Measurements from ENCODE around the gene SAV1. TPM values are rescaled to one million over a fixed set of nuclear protein-coding genes. Genes with fewer than 3 reads are reported as not detected.

SAV1 gene
- polyA plus RNA-seq, 2 of the 4 experiments (the other 2 are of a cell fraction) = 20.3 TPM

GRCh38 chr14:50605766-50606165, 62.3 kb downstream of the SAV1 start:
- POLR2A ChIA-PET = interaction anchor here (1.2 kb wide), 1 partner anchor 62 kb away, joined by 3 read pairs; the partner anchor contains the start of gene SAV1

GRCh38 chr14:50603565-50603964, 64.5 kb downstream of the SAV1 start:
- no peak for ATAC-seq
- no peak overlapping the region for H3K4me3 ChIP-seq
- no peak overlapping the region for H3K27ac ChIP-seq
- peak in 1 of 2 experiments; percentile 6 for DNase-seq (ENCODE audit: low read depth in 1 of 2, low spot score in 1 of 2)
- TF ChIP-seq MAFK (IDR thresholded peaks at IDR 0.05; ENCODE audit: partially characterized antibody) = peak; percentile 14
- no peak for TF ChIP-seq CTCF (IDR thresholded peaks at IDR 0.05)
- no peak for TF ChIP-seq RCOR1 (IDR thresholded peaks at IDR 0.05; ENCODE audit: low read depth, low read length)
- no peak for TF ChIP-seq FOXS1 (CRISPR knock-in tag; IDR thresholded peaks at IDR 0.05)
- TF ChIP-seq TFCP2L1 (CRISPR knock-in tag; IDR thresholded peaks at IDR 0.05) = no peak
- H3K4me1 ChIP-seq = peaks cover 20% of the 10 kb centered on the region
- H3K9me3 ChIP-seq = no peaks in the 10 kb centered on the region
- CTCF ChIA-PET = interaction anchor here (0.8 to 2.2 kb wide), 4 partner anchors 16 to 174 kb away, joined by 3 to 8 read pairs (median 4); no protein-coding TSS in a partner anchor
- POLR2A ChIA-PET = interaction anchor here (0.5 kb wide), 1 partner anchor 160 kb away, joined by 3 read pairs; no protein-coding TSS in a partner anchor
- H3K4me2 ChIP-seq = no peak overlapping the region
- no peak for FAIRE-seq
- 67% methylated on average over 2 of the region's 2 CpGs for WGBS (ENCODE audit: missing lambda C conversion rate)

More at GRCh38 chr14:50605766-50606165, 62.3 kb downstream of the SAV1 start:
- TF ChIP-seq TP53 (CRISPR knock-in tag; IDR thresholded peaks at IDR 0.05) = no peak
- TF ChIP-seq KDM5A (IDR thresholded peaks at IDR 0.05) = no peak
- no peak for TF ChIP-seq NFE2L2 (conservative IDR thresholded peaks at IDR 0.05; ENCODE audit: low read length)
- TF ChIP-seq ZSCAN20 (CRISPR knock-in tag; IDR thresholded peaks at IDR 0.05) = no peak
- TF ChIP-seq CTCF (IDR thresholded peaks at IDR 0.05) = no peak
- no peak for TF ChIP-seq MAFK (IDR thresholded peaks at IDR 0.05; ENCODE audit: partially characterized antibody)
- TF ChIP-seq SREBF2 (IDR thresholded peaks at IDR 0.05) = no peak
- TF ChIP-seq BHLHE40 (IDR thresholded peaks at IDR 0.05; ENCODE audit: low read depth, low read length) = no peak
- TF ChIP-seq MAZ (IDR thresholded peaks at IDR 0.05; ENCODE audit: borderline replicate concordance, low read depth, low read length) = no peak
- no peak for TF ChIP-seq CEBPB (IDR thresholded peaks at IDR 0.05)
- TF ChIP-seq POLR2AphosphoS2 (conservative IDR thresholded peaks at IDR 0.05; ENCODE audit: low read length) = no peak
- no peak overlapping the region for H3K4me2 ChIP-seq
- no peak overlapping the region for H3K4me3 ChIP-seq
- CTCF ChIA-PET = interaction anchor here (0.6 to 1.7 kb wide), 6 partner anchors 13 to 206 kb away, joined by 3 to 6 read pairs (median 4); no protein-coding TSS in a partner anchor
- ATAC-seq = no peak
- no peak overlapping the region for H3K27ac ChIP-seq
- peak; percentile 7 for FAIRE-seq
- DNase-seq (ENCODE audit: low read depth in 1 of 2, low spot score in 1 of 2) = no peak
- no peaks in the 10 kb centered on the region for H3K9me3 ChIP-seq
- peaks cover 10% of the 10 kb centered on the region for H3K4me1 ChIP-seq
- WGBS (ENCODE audit: missing lambda C conversion rate) = 3% methylated on average over 1 of the region's 1 CpG

- Histone ChIP-seq H3K4me1 (peaks cover 20% of the 10 kb centered on the region), H3K4me2 (no peak overlapping the region), H3K9me3 (no peaks in the 10 kb centered on the region), H3K4me3 (no peak overlapping the region), H3K27ac (peak overlapping the region in 1 of 2 experiments; percentile 23; a peak in 1 of 6 replicates)
- FAIRE-seq (no peak), DNase-seq (ENCODE audit: low read depth in 1 of 2, low spot score in 1 of 2) (no peak), ATAC-seq (peak in 1 of 2 experiments; percentile 27; a peak in 1 of 6 replicates)
- POLR2A ChIA-PET = no interaction called here
- CTCF ChIA-PET = interaction anchor here (1.2 to 2.9 kb wide), 4 partner anchors 11 to 258 kb away, joined by 4 to 61 read pairs (median 9); no protein-coding TSS in a partner anchor
- 87% methylated on average over 3 of the region's 3 CpGs for WGBS (ENCODE audit: missing lambda C conversion rate)
- TF ChIP-seq FOSL2 (IDR thresholded peaks at IDR 0.05) (no peak), FOSL2 (CRISPR knock-in tag; IDR thresholded peaks at IDR 0.05) (no peak), HEYL (CRISPR knock-in tag; IDR thresholded peaks at IDR 0.05) (no peak), NR3C1 (IDR thresholded peaks at IDR 0.05) (no peak), FOSB (CRISPR knock-in tag; IDR thresholded peaks at IDR 0.05) (no peak), RAD21 (conservative IDR thresholded peaks at IDR 0.05 in 1 of 2, IDR thresholded peaks at IDR 0.05 in 1 of 2) (no peak), CBX8 (IDR thresholded peaks at IDR 0.05) (no peak), MYC (IDR thresholded peaks at IDR 0.05; ENCODE audit: borderline replicate concordance, low read length) (no peak)
These were observed 66.1 kb downstream of the SAV1 start for GRCh38 chr14:50602035-50602434.
